ENCODE data around the gene INTS11.

INTS11 gene

GRCh38 chr1:1280782-1281481, 43.5 kb downstream of the INTS11 start:
- in situ Hi-C loops (cut with MboI; ENCODE audit: low pct_unique_long_range_greater_than_20kb, low sequenced_read_pairs, unreplicated experiment), result no loop called here
- DNase-seq (ENCODE audit: low spot score), result no peak
- no peak for TF ChIP-seq CTCF (IDR thresholded peaks at IDR 0.05; ENCODE audit: extremely low read depth, insufficient read depth, missing control alignments)

- in situ Hi-C loops (cut with MboI; ENCODE audit: low pct_unique_long_range_greater_than_20kb, low sequenced_read_pairs, unreplicated experiment), result no loop called here
- no peak for TF ChIP-seq CTCF (IDR thresholded peaks at IDR 0.05; ENCODE audit: extremely low read depth, insufficient read depth, missing control alignments)
- no peak for DNase-seq (ENCODE audit: low spot score)
These were observed 45.4 kb downstream of the INTS11 start for GRCh38 chr1:1279028-1279427.

GRCh38 chr1:1278620-1279019, 45.8 kb downstream of the INTS11 start:
- in situ Hi-C loops (cut with MboI; ENCODE audit: low pct_unique_long_range_greater_than_20kb, low sequenced_read_pairs, unreplicated experiment), result no loop called here
- DNase-seq (ENCODE audit: low spot score), result no peak
- TF ChIP-seq CTCF (IDR thresholded peaks at IDR 0.05; ENCODE audit: extremely low read depth, insufficient read depth, missing control alignments), result no peak

- DNase-seq (ENCODE audit: low spot score), result no peak
- no peak for TF ChIP-seq CTCF (IDR thresholded peaks at IDR 0.05; ENCODE audit: extremely low read depth, insufficient read depth, missing control alignments)
- in situ Hi-C loops (cut with MboI; ENCODE audit: low pct_unique_long_range_greater_than_20kb, low sequenced_read_pairs, unreplicated experiment), result no loop called here
These were observed 48.6 kb downstream of the INTS11 start for GRCh38 chr1:1275836-1276235.

- in situ Hi-C loops (cut with MboI; ENCODE audit: low pct_unique_long_range_greater_than_20kb, low sequenced_read_pairs, unreplicated experiment), result no loop called here
- DNase-seq (ENCODE audit: low spot score), result no peak
- no peak for TF ChIP-seq CTCF (IDR thresholded peaks at IDR 0.05; ENCODE audit: extremely low read depth, insufficient read depth, missing control alignments)
These were observed 49.5 kb downstream of the INTS11 start for GRCh38 chr1:1274931-1275431.

- DNase-seq (ENCODE audit: low spot score), result no peak
- in situ Hi-C loops (cut with MboI; ENCODE audit: low pct_unique_long_range_greater_than_20kb, low sequenced_read_pairs, unreplicated experiment), result no loop called here
- no peak for TF ChIP-seq CTCF (IDR thresholded peaks at IDR 0.05; ENCODE audit: extremely low read depth, insufficient read depth, missing control alignments)
These were observed 50.0 kb downstream of the INTS11 start for GRCh38 chr1:1274299-1274930.

Measured in GM13977 (cell line).